Cardiac muscle cell (in vitro differentiated cells and primary cell): ENCODE results near the gene MSANTD3. TPM values are rescaled to one million over a fixed set of nuclear protein-coding genes. Genes with fewer than 3 reads are reported as not detected.

Experiments
- DNase-seq, 2 donors: peaks; one replicate each; pipeline versions ENCODE4 v3.0.0 to v3.0.0-alpha.2; 2010 to 2017; ENCODE audit warnings: low read depth in 1 of 2, low spot score in 1 of 2
- H3K27ac ChIP-seq: fragments of 200-600 bp; sonication (generic); 2 replicates; pipeline ENCODE4 v1.5.1; 2016
- H3K27me3 ChIP-seq: fragments of 200-600 bp; sonication (generic); 2 replicates; pipeline ENCODE4 v1.6.0; 2016; ENCODE audit warnings: control low read depth
- H3K36me3 ChIP-seq: fragments of 200-600 bp; sonication (generic); 2 replicates; pipeline ENCODE4 v1.5.1; 2016; ENCODE audit warnings: control low read depth
- H3K4me1 ChIP-seq: fragments of 200-600 bp; sonication (generic); 2 replicates; pipeline ENCODE4 v1.8.1; 2017; ENCODE audit warnings: low read depth, mild to moderate bottlenecking, mixed run types
- H3K4me3 ChIP-seq: fragments of 200-600 bp; sonication (generic); 2 replicates; pipeline ENCODE4 v1.5.1; 2016; ENCODE audit warnings: mild to moderate bottlenecking
- H3K9me3 ChIP-seq: fragments of 200-600 bp; sonication (generic); 2 replicates; pipeline ENCODE4 v1.5.1; 2017; ENCODE audit warnings: low read depth, mild to moderate bottlenecking, control low read depth
- CTCF ChIP-seq: IDR thresholded peaks from 2 replicates; pipeline ENCODE4 v1.5.1; 2012; ENCODE audit warnings: low read depth, mild to moderate bottlenecking, low read length
- polyA plus RNA-seq: library from polyadenylated mRNA; unstranded; fragments of >200 nt; fragmentation: Nextera tagmentation; extraction: Ambion mirVana; gene quantifications from 2 replicates; pipeline ENCODE4 v1.2.1, GENCODE V29; 2016
- total RNA-seq: library from RNA; depleted of rRNA; stranded (reverse); fragments of >200 nt; gene quantifications from 2 replicates; pipeline ENCODE4 v1.2.3, GENCODE V29; 2016

Gene MSANTD3
- total and polyA plus RNA-seq, 2 experiments from 2014 or later = 34.7 to 49.2 TPM

DNA sequence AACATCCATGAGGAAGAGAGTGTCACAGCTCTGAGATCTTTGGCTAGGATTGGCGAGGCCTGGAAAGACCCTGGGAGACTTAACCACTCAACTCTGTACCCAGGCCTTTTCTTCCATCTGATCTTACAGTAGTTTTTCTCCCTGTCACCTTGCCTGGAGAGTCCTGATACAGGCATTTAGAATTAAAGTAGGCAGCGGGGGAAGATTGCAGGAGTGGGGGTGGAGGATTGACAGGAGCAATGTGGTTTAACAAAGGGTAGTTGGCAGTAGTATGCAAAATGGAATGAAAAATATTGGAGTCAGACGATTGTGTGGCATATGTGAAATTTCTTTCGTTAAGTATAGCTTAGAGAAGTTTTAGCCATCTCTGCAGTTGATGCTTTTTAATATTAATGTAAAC is 62.9 kb downstream of the MSANTD3 start:
- DNase-seq = peak in 1 of 2 donors; percentile 3
- H3K27me3 ChIP-seq = no peaks in the 10 kb centered on the region
- no peak for TF ChIP-seq CTCF
- H3K27ac ChIP-seq = peak overlapping the region; percentile 46
- H3K9me3 ChIP-seq = no peaks in the 10 kb centered on the region
- H3K4me3 ChIP-seq = no peak overlapping the region
- H3K36me3 ChIP-seq = no peaks in the 10 kb centered on the region
- peaks cover 6% of the 10 kb centered on the region for H3K4me1 ChIP-seq

- H3K4me3 ChIP-seq = no peak overlapping the region
- peak; percentile 32 for TF ChIP-seq CTCF
- H3K27me3 ChIP-seq = no peaks in the 10 kb centered on the region
- no peaks in the 10 kb centered on the region for H3K9me3 ChIP-seq
- DNase-seq = peak in 1 of 2 donors; percentile 63
- peak overlapping the region; percentile 34 for H3K27ac ChIP-seq
- peaks cover 9% of the 10 kb centered on the region for H3K4me1 ChIP-seq
- H3K36me3 ChIP-seq = no peaks in the 10 kb centered on the region
Observed at GRCh38 chr9:100492952-100493351, 66.0 kb downstream of the MSANTD3 start.

GRCh38 chr9:100498592-100498991 is 71.6 kb downstream of the MSANTD3 start:
- peaks cover 5% of the 10 kb centered on the region for H3K4me1 ChIP-seq
- H3K4me3 ChIP-seq = no peak overlapping the region
- no peak for TF ChIP-seq CTCF
- no peak overlapping the region for H3K27ac ChIP-seq
- no peaks in the 10 kb centered on the region for H3K27me3 ChIP-seq
- H3K9me3 ChIP-seq = no peaks in the 10 kb centered on the region
- no peaks in the 10 kb centered on the region for H3K36me3 ChIP-seq
- DNase-seq = peak in 1 of 2 donors; percentile 44

- no peaks in the 10 kb centered on the region for H3K36me3 ChIP-seq
- no peaks in the 10 kb centered on the region for H3K9me3 ChIP-seq
- no peak for TF ChIP-seq CTCF
- no peak overlapping the region for H3K27ac ChIP-seq
- no peaks in the 10 kb centered on the region for H3K27me3 ChIP-seq
- H3K4me1 ChIP-seq = peaks cover 5% of the 10 kb centered on the region
- no peak overlapping the region for H3K4me3 ChIP-seq
- DNase-seq = no peak
Observed at GRCh38 chr9:100499460-100499859, 72.5 kb downstream of the MSANTD3 start.

DNA sequence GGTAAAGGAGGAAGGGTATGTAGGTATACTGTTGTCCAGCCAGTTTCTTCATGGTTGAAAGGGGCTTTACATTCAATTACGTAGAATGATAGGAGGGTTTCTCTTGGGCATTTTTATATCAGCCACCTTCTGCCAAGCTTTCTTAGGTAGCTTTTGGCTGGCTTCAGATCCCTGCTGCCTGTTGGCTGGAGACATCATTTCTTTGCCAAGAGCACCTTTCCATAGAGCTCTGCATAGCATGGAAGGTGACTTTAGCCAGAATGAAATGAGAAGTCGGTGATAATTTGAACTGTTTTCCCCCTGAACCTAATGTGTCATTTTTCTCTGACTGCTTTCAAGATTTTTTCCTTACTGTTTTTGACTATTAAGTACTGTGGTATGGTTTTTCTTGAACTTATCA is 72.9 kb downstream of the MSANTD3 start:
- no peaks in the 10 kb centered on the region for H3K27me3 ChIP-seq
- no peaks in the 10 kb centered on the region for H3K9me3 ChIP-seq
- TF ChIP-seq CTCF = no peak
- H3K4me1 ChIP-seq = peaks cover 5% of the 10 kb centered on the region
- no peak for DNase-seq
- H3K36me3 ChIP-seq = no peaks in the 10 kb centered on the region
- no peak overlapping the region for H3K4me3 ChIP-seq
- no peak overlapping the region for H3K27ac ChIP-seq

Other genes starting within 250 kb of the MSANTD3 start
- gene TEX10, start 74.2 kb upstream of the MSANTD3 start, total RNA-seq = 15.1 and 18.1 TPM in 2 replicates
- 22.9 and 24.6 TPM in 2 replicates for gene TEX10, start 74.2 kb upstream of the MSANTD3 start, polyA plus RNA-seq
- 23.9 and 34.2 TPM in 2 replicates for gene TMEFF1, start 46.0 kb downstream of the MSANTD3 start, total RNA-seq
- gene TMEFF1, start 46.0 kb downstream of the MSANTD3 start, polyA plus RNA-seq = 22.3 and 33.0 TPM in 2 replicates
- gene CAVIN4, start 150.9 kb downstream of the MSANTD3 start, total RNA-seq = 2.3 and 2.4 TPM in 2 replicates
- 1.6 and 4.0 TPM in 2 replicates for gene CAVIN4, start 150.9 kb downstream of the MSANTD3 start, polyA plus RNA-seq